SK-N-SH (cell line): Measurements from ENCODE around the gene NRN1L. TPM values are rescaled to one million over a fixed set of nuclear protein-coding genes. Genes with fewer than 3 reads are reported as not detected.

Experiments
- CTCF ChIA-PET: fragments of 300-600, 350-600 bp; formaldehyde crosslinking; extraction: SDS; loops from one replicate; lab custom pipeline; 2021; lab: Yijun Ruan, JAX
- POLR2A ChIA-PET: fragments of 350-600 bp; sonication (Branson Sonifier 250); formaldehyde crosslinking; extraction: SDS; loops from one replicate; lab custom pipeline; 2020; ENCODE audit warnings: antibody characterized with exemption, inconsistent platforms; lab: Yijun Ruan, JAX
- DNase-seq: peaks from one replicate; pipeline ENCODE4 v3.0.0; 2012
- H2AFZ ChIP-seq: fragments of 200-600 bp; sonication (generic); 2 replicates; pipeline ENCODE4 v1.8.1; 2016; ENCODE audit warnings: antibody characterized with exemption, mild to moderate bottlenecking, low read depth
- H3F3A ChIP-seq: fragments of 200-600 bp; sonication (generic); replicated peaks from 2 replicates; pipeline ENCODE3; 2016; ENCODE audit warnings: antibody characterized with exemption, mild to moderate bottlenecking; ENCODE audit not compliant: insufficient read depth
- H3K27ac ChIP-seq, 2 experiments: fragments of 200-500 bp in 1 of 2; fragments of 200-600 bp in 1 of 2; sonication (Bioruptor generic) in 1 of 2; sonication (generic), shearing (Covaris generic) in 1 of 2; 2 replicates each; pipeline versions ENCODE4 v1.5.1 to v1.6.1; 2014 to 2016; ENCODE audit warnings: low read depth in 2 of 2, inconsistent platforms in 1 of 2, low read length in 1 of 2, mild to moderate bottlenecking in 1 of 2, mixed read lengths in 1 of 2
- H3K27me3 ChIP-seq: fragments of 200-600 bp; sonication (generic), shearing (Covaris generic); 2 replicates; pipeline ENCODE4 v1.6.1; 2016; ENCODE audit warnings: mixed run types; ENCODE audit not compliant: insufficient read depth
- H3K36me3 ChIP-seq, 2 experiments: fragments of 200-500 bp in 1 of 2; fragments of 200-600 bp in 1 of 2; sonication (Bioruptor generic) in 1 of 2; sonication (generic) in 1 of 2; replicated peaks in 1 of 2; 2 replicates each; pipeline versions ENCODE3 to v1.5.1; 2014 to 2016; ENCODE audit warnings: low read length in 1 of 2, mild to moderate bottlenecking in 1 of 2; ENCODE audit not compliant: insufficient read depth in 2 of 2, control insufficient read depth in 1 of 2
- H3K4me1 ChIP-seq, 2 experiments: fragments of 200-500 bp in 1 of 2; fragments of 200-600 bp in 1 of 2; sonication (Bioruptor generic) in 1 of 2; sonication (generic), shearing (Covaris generic) in 1 of 2; 2 replicates each; pipeline versions ENCODE4 v1.5.1 to v1.6.1; 2014 to 2016; ENCODE audit warnings: low read depth in 1 of 2, low read length in 1 of 2, mixed run types in 1 of 2; ENCODE audit not compliant: insufficient read depth in 2 of 2, control insufficient read depth in 1 of 2
- H3K4me2 ChIP-seq: fragments of 200-600 bp; sonication (generic), shearing (Covaris generic); 2 replicates; pipeline ENCODE4 v1.6.1; 2017; ENCODE audit warnings: mixed run types
- H3K4me3 ChIP-seq, 2 experiments: fragments of 200-500 bp in 1 of 2; fragments of 200-600 bp in 1 of 2; sonication (Bioruptor generic) in 1 of 2; sonication (generic), shearing (Covaris generic) in 1 of 2; 2 replicates each; pipeline versions ENCODE4 v1.5.1 to v1.8.1; 2014 to 2016; ENCODE audit warnings: low read depth in 2 of 2, inconsistent platforms in 1 of 2, low read length in 1 of 2, mild to moderate bottlenecking in 1 of 2, mixed read lengths in 1 of 2, moderate library complexity in 1 of 2
- H3K79me2 ChIP-seq: fragments of 200-600 bp; sonication (generic); 2 replicates; pipeline ENCODE4 v1.8.1; 2017; ENCODE audit warnings: mild to moderate bottlenecking; ENCODE audit not compliant: insufficient read depth
- H3K9ac ChIP-seq: fragments of 200-600 bp; sonication (generic); 2 replicates; pipeline ENCODE4 v1.6.1; 2017; ENCODE audit warnings: mixed run types
- H3K9me2 ChIP-seq: fragments of 200-600 bp; sonication (generic); 2 replicates; pipeline ENCODE4 v1.6.1; 2017; ENCODE audit warnings: mixed run types
- H3K9me3 ChIP-seq: fragments of 200-600 bp; sonication (generic); 2 replicates; pipeline ENCODE4 v1.6.1; 2017; ENCODE audit warnings: mixed run types, mild to moderate bottlenecking, moderate library complexity
- H4K20me1 ChIP-seq: fragments of 200-600 bp; sonication (generic); 2 replicates; pipeline ENCODE4 v1.6.1; 2017; ENCODE audit warnings: mild to moderate bottlenecking, mixed run types; ENCODE audit not compliant: insufficient read depth
- CHD2 ChIP-seq: fragments of 150-350 bp; IDR thresholded peaks from 2 replicates; pipeline ENCODE4 v1.6.1; 2018; ENCODE audit warnings: low read length; ENCODE audit not compliant: partially characterized antibody
- CTCF ChIP-seq: fragments of 200-600 bp; sonication (generic); IDR thresholded peaks from 2 replicates; pipeline ENCODE4 v1.6.1; 2017; ENCODE audit warnings: antibody characterized with exemption, mild to moderate bottlenecking, moderate library complexity
- ELF1 ChIP-seq: IDR thresholded peaks from 2 replicates; pipeline ENCODE4 v1.4.0; 2012
- EZH2phosphoT487 ChIP-seq: fragments of 200-600 bp; sonication (generic); IDR thresholded peaks from 2 replicates; pipeline ENCODE4 v1.6.1; 2017; ENCODE audit warnings: low read depth, mixed run types, mild to moderate bottlenecking, antibody characterized with exemption, moderate library complexity, borderline replicate concordance
- FOXJ3 ChIP-seq: sonication (generic); formaldehyde crosslinking; IDR thresholded peaks from 2 replicates; pipeline ENCODE4 v1.5.1; 2020; ENCODE audit warnings: mild to moderate bottlenecking, missing genetic modification reagents
- GABPA ChIP-seq: IDR thresholded peaks from 2 replicates; pipeline ENCODE4 v1.4.0; 2012; ENCODE audit warnings: low read depth, mild to moderate bottlenecking
- GATA2 ChIP-seq: sonication (generic); formaldehyde crosslinking; IDR thresholded peaks from 2 replicates; pipeline ENCODE4 v1.5.0; 2020; ENCODE audit warnings: mild to moderate bottlenecking, missing genetic modification reagents
- IRF3 ChIP-seq: fragments of 150-350 bp; IDR thresholded peaks from 2 replicates; pipeline ENCODE4 v1.6.1; 2016; ENCODE audit warnings: mild to moderate bottlenecking, low read depth, low read length
- MAX ChIP-seq: IDR thresholded peaks from 2 replicates; pipeline ENCODE4 v1.4.0; 2012; ENCODE audit warnings: low read depth
- MEF2A ChIP-seq: IDR thresholded peaks from 2 replicates; pipeline ENCODE4 v1.4.0; 2012; ENCODE audit warnings: low read depth, borderline replicate concordance
- MXI1 ChIP-seq: IDR thresholded peaks from 2 replicates; pipeline ENCODE4 v1.6.1; 2012; ENCODE audit warnings: mild to moderate bottlenecking, low read depth, low read length, improper control_type of control experiment
- NRF1 ChIP-seq: IDR thresholded peaks from 2 replicates; pipeline ENCODE4 v1.6.1; 2012; ENCODE audit warnings: low read depth, mild to moderate bottlenecking, low read length
- RAD21 ChIP-seq: IDR thresholded peaks from 2 replicates; pipeline ENCODE4 v1.6.1; 2012; ENCODE audit warnings: mild to moderate bottlenecking, low read length
- RFX5 ChIP-seq: IDR thresholded peaks from 2 replicates; pipeline ENCODE4 v1.6.1; 2012; ENCODE audit warnings: mild to moderate bottlenecking, improper control_type of control experiment, low read length
- RXRA ChIP-seq: IDR thresholded peaks from 2 replicates; pipeline ENCODE4 v1.4.0; 2012; ENCODE audit warnings: low read depth, mild to moderate bottlenecking, borderline replicate concordance
- TCF12 ChIP-seq: IDR thresholded peaks from 2 replicates; pipeline ENCODE4 v1.4.0; 2012
- TEAD4 ChIP-seq: IDR thresholded peaks from 2 replicates; pipeline ENCODE4 v1.4.0; 2012; ENCODE audit warnings: mild to moderate bottlenecking, borderline replicate concordance; ENCODE audit not compliant: insufficient read depth
- USF1 ChIP-seq: IDR thresholded peaks from 2 replicates; pipeline ENCODE4 v1.4.0; 2012; ENCODE audit warnings: low read depth, borderline replicate concordance
- USF2 ChIP-seq: fragments of 150-350 bp; IDR thresholded peaks from 2 replicates; pipeline ENCODE4 v1.6.1; 2017; ENCODE audit warnings: antibody characterized with exemption, low read length, low read depth, borderline replicate concordance
- WGBS: methylation state at CpG from one replicate; pipeline ENCODE4 v1.1.6; 2017; ENCODE audit warnings: low lambda C conversion rate; 5-methylcytosine and 5-hydroxymethylcytosine counted together
- polyA plus RNA-seq, 3 experiments: library from polyadenylated mRNA; depleted of rRNA; stranded (reverse); fragments of >200 nt; gene quantifications; 2 replicates each; pipeline ENCODE4 v1.2.3, GENCODE V29; 2012

Gene NRN1L
- polyA plus RNA-seq, 1 of the 3 experiments (the other 2 are of a cell fraction), result 0.41 TPM

GRCh38 chr16:67841198-67841815 lies 43.4 kb upstream of the NRN1L start:
- Histone ChIP-seq H3K27ac (peak overlapping the region; percentile 98 to 99; a peak in 3 of 4 replicates), H3K36me3 (peaks cover 0 to 5% of the 10 kb centered on the region in 2 experiments), H4K20me1 (no peaks in the 10 kb centered on the region; the same call in 1 of the 2 replicates), H3K4me3 (peak overlapping the region; percentile 77 to 97), H3K9me3 (no peaks in the 10 kb centered on the region), H3F3A (peaks cover 28% of the 10 kb centered on the region), H2AFZ (peak overlapping the region; percentile 97), H3K9ac (peak overlapping the region; percentile 93; the same call in 1 of the 2 replicates), H3K9me2 (no peaks in the 10 kb centered on the region), H3K79me2 (peaks cover 37% of the 10 kb centered on the region), H3K4me2 (peak overlapping the region; percentile 91), H3K4me1 (peaks cover 26 to 36% of the 10 kb centered on the region in 2 experiments), H3K27me3 (no peaks in the 10 kb centered on the region)
- no peak for DNase-seq
- ChIA-PET POLR2A (no interaction called here), CTCF (interaction anchor here (0.8 to 3.5 kb wide), 11 partner anchors 8 to 321 kb away, joined by 3 to 25 read pairs (median 3); partner anchors contain the start of genes CTRL, NRN1L, RANBP10 and TSNAXIP1)
- TF ChIP-seq IRF3 (no peak), RFX5 (no peak), GABPA (no peak), TCF12 (no peak), RAD21 (no peak), FOXJ3 (CRISPR knock-in tag) (no peak), EZH2phosphoT487 (no peak), TEAD4 (no peak)
- 68% methylated on average over 17 of the region's 17 CpGs for WGBS

GRCh38 chr16:67841816-67842508 lies 42.7 kb upstream of the NRN1L start, which contains the start of gene THAP11:
TSS of gene THAP11 (plus strand) at chr16:67842320. CDS start at chr16:67842555, 235 bp downstream.
- Histone ChIP-seq H3K9me2 (no peaks in the 10 kb centered on the region), H3K79me2 (peaks cover 37% of the 10 kb centered on the region), H3K9ac (peak within 1 kb of the TSS; percentile 93), H3K9me3 (no peaks in the 10 kb centered on the region), H4K20me1 (no peaks in the 10 kb centered on the region; the same call in 1 of the 2 replicates), H3K36me3 (peaks cover 0 to 5% of the 10 kb centered on the region in 2 experiments), H3K4me1 (peaks cover 26 to 36% of the 10 kb centered on the region in 2 experiments), H2AFZ (peak within 1 kb of the TSS; percentile 97), H3K4me3 (peak within 1 kb of the TSS; percentile 77 to 97), H3K27me3 (no peaks in the 10 kb centered on the region), H3K27ac (peak within 1 kb of the TSS; percentile 98 to 99), H3K4me2 (peak within 1 kb of the TSS; percentile 91), H3F3A (peaks cover 28% of the 10 kb centered on the region)
- under 1% methylated on average over 30 of the region's 83 CpGs for WGBS
- ChIA-PET POLR2A (interaction anchor here (0.6 kb wide), 1 partner anchor 1246 kb away, joined by 3 read pairs; no protein-coding TSS in a partner anchor), CTCF (interaction anchor here (1.0 to 6.3 kb wide), 9 partner anchors 9 to 321 kb away, joined by 3 to 66 read pairs (median 5); partner anchors contain the start of genes CTRL, RANBP10 and TSNAXIP1)
- peak; percentile 94 for DNase-seq
- TF ChIP-seq MXI1 (peak; percentile 17; the same call in 1 of the 2 replicates), MEF2A (no peak), USF1 (no peak), GATA2 (CRISPR knock-in tag) (no peak), RAD21 (peak; percentile 23), CHD2 (peak; percentile 85), RFX5 (no peak), CTCF (peak; percentile 64), RXRA (no peak), MAX (peak; percentile 64; the same call in 1 of the 2 replicates), USF2 (no peak; the same call in 1 of the 2 replicates), NRF1 (peak; percentile 90), ELF1 (peak; percentile 48), GABPA (peak; percentile 82), IRF3 (no peak)
